ENCODE data around the gene PICALM. TPM values are rescaled to one million over a fixed set of nuclear protein-coding genes. Genes with fewer than 3 reads are reported as not detected.
"Not testable (repeated sequence)": the region's sequence is repeated elsewhere in the genome, so short reads cannot be mapped to it uniquely, and the experiment has no call there.

Gene PICALM
- polyA plus RNA-seq, 1 donor = 109 TPM

DNA sequence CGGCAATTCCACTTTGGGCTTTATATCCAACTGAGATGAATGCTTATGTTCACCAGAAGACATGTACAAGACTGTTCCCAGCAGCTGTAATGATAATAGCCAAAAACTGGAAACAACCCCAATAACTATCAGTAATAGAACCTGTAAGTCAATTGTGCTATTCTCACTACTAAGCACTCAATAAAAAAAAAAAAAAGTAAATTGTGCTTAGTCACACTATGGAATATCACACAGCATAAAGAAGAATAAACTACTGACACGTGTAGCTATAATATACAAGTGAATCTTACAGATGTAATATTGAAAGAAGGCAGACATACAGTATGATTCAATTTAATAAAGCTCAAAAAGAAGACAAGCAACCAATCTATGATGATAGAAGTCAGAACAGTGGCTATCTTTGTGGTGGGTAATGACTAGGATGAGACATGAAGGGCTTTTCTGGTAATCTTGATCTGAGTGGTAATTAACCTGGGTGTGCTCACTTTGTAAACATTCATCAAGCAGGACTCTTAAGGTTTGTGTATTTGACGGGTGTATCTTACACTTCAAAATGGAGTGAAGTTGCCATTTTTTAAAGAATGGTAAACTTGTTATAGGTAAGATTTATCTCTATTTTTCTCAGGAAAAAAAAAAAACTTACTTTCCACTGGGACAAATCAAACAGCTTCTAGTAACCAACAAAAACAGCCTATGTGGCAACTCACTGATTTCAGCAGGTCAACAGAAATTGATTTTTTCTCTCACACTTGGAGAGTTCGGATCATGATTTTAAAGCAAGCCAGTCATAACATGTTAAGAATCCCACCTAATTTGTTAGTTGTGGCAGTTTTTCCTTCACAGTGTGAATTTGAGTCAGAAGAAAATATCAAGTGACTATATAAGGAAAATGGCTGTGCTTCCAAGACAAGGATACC is 129.5 kb downstream of the PICALM start:
- no peak for DNase-seq

DNA sequence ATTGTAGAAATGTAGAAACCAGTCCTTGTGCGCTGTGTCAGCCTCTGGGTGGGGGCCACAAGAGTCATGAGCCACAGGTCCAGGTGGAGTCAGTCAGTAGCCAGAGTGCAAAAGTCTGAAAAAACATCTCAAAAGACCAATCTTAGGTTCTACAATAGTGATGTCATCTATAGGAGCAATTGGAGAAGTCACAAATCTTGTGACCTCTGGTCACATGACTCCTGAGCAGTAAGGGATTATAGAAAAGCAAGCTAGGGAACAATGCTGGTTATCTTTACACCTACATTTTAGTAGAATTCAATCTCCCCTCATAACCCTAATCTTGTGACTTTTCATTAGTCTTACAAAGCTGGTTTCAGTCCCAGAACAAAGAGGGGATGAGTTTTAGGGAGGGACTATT is 131.0 kb downstream of the PICALM start:
- no peak for DNase-seq

DNA sequence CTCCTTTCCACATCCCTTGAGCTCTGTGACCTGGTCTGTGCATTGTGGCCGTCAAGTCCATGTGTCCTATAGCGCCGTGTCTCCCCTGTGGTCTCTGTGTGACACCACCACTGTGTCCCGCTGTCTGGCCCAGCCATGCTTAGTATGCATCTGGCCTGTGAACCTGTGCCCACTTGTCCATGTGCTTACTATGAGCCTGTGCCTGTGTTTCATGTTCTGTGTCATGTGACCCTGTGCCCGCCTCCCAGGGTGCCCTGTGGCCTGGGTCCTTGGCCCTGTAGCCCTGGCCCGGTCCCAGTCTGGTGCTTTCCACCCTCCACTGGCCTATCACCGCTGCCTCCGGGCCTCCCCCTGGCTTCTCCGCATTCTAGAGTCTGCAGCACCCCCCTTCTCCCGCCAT is 133.1 kb downstream of the PICALM start:
- DNase-seq = no peak

DNA sequence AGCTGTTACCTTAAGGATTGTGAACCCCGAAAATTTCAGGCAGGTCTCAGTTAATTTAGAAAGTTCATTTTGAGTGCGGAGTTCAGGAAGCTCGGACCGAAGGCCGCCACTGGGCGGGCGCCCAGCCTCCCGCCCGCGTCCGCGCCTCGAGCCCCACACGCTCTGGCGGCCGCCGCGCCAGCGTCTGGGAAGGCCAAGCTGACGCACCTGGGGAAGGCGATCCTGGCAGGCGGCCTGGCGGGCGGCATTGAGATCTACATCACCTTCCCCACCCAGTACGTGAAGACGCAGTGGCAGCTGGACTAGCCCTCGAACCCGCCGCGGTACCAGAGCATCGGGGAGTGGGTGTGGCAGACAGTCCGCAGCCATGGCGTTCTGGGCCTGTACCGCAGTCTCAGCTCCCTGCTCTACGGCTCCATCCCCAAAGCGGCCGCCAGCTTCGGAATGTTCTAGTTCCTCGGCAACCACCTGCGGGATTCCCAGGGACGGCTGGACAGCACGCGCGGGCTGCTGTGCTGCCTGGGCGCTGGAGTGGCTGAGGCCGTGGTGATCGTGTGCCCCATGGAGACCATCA is 134.2 kb downstream of the PICALM start:
- no peak for DNase-seq

DNA sequence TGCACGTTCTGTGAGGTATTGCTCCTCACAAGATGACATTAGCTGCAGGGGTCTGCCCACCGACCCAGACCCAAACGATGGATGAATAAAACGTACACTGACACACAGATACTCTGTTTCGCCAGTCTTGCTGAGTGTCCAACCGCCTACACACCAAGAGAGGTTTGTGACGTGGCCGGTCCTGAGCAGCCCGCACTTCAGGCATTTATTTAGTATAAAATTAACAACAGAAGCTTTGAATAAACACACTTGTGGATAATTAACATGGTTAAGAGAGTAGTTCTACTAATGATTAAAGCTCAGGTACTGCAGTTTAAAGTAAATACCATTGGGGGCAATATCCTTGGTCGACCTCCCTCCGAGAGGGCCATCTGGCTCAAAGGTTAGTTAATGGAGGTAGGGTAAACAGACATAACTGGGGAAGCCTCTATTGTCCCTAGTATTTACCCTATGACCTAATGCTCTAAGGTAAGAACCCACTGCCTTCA is 138.0 kb downstream of the PICALM start:
- DNase-seq = no peak

DNA sequence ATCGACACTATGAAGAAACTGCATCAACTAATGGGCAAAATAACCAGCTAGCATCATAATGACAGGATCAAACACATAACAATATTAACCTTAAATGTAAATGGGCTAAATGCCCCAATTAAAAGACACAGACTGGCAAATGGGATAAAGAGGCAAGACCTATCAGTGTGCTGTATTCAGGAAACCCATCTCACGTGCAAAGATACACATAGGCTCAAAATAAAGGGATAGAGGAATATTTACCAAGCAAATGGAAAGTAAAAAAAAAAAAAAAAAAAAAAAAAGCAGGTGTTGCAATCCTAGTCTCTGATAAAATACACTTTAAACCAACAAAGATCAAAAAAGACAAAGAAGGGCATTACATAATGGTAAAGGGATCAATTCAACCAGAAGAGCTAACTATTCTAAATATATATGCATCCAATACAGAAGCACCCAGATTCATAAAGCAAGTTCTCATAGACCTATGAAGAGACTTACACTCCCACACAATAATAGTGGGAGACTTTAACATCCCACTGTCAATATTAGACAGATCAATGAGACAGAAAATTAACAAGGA is 142.2 kb downstream of the PICALM start:
- not testable (repeated sequence) for DNase-seq

DNA sequence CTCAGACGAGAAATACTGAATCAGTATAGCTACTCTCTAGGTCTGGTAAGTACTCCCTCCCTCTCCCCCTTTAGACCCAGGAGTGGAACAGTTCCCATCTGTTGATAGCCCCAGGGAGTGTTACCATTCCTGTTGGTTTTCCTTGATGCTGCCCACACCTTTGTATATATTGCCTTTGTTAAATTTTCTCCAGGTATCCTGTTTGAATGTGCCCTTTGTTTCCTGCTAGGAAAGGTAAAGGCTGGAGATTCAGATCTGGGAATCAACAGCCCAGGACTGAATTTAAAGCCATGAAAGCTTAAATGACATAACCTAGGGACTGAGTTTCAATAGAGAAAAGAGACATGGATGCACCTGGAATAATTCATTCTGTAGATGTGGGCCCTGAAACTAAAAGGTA is 145.4 kb downstream of the PICALM start:
- no peak for DNase-seq

DNA sequence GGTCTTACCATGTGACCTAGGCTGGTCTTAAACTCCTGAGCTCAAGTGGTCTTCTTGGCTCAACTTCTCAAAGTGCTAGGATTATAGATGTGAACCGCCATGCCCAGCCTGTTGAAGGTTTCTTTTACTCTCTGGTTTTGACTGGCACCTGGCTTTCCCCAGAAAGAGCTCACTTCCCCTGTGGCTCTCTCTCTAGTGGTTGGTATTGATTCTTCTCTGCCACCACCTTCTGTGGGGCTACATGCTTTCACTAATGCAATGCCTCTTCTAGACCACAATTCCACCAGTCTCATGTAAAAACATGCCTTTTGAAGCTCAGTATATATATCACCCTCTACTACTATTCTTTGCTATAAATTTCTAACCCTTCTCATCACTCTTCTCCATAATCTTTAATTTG is 146.5 kb downstream of the PICALM start:
- DNase-seq = no peak

DNA sequence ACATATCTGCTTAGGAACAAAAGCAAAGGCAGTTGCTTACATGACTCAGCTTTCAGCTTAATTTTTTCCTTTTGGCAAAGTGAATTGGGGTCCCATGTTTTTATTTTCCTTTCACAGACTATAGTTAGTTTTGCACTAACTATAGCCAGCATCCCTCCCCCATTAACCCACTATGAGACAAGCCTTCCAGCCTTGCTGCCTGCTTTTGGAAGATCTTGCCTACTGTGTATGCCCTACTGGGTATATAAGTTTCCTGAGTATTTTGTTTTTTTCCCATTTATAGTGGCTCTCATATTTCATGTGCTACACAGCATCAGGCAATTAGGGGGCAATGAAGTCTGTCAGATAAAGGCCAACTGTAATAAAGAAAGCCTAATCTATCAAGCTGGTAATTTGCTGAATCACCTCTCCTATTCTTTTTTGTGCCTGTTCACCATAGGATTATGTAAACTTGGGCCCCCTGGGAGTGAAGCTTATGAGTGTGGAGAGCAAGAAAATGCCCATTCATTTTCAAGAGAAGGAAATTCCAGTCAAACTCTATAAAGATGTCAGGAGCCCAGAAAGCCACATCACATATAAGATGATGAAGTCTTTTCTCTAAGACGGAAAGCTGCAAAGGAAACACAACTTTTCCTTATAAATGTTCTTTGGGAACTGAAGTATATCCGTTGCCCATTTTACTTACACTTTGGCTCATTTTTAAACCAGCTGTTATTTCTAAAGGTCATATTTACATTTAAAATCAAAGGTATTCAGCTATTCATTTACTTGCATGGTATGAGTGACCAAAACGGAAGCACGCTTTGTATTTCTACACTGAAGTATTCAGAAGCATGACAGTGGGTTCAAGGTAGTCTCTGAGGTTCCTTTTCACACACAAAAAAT is 149.7 kb downstream of the PICALM start:
- no peak for DNase-seq

DNA sequence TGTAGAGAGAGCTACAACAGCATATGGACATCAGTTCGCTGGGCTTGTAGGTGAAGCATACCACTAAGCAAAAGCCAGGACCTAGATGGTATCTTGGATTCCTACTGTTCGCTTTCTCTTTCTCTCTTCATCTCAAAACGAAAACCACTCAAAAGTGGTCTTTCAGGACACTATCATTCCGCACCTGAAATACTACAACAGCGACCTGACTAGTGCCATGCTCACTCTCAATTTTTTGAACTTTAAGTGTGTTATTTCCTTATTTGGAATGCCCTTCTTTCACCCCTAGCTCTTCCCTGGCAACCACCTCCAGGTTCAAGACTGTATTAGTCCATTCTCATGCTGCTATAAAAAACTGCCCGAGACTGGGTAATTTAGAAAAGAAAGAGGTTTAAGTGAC is 154.5 kb downstream of the PICALM start:
- no peak for DNase-seq

DNA sequence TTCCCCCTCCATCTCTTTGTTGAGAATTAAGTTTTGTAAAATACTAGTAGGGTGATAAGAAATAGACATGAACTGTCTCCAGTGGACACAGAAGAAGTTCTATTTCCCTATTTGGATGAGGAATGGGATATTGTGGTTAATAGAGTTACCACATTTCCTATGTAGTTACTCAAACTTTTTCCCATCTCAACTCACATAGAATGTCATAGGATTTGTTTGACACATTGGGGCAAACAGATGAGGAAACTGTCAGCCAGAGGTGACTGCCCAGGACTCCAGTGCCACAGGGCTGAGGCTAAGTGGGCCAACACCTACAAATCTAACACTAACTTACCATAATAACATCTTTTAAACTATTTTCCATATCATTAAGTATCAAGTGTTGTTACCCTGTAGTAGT is 155.4 kb downstream of the PICALM start:
- DNase-seq = no peak

DNA sequence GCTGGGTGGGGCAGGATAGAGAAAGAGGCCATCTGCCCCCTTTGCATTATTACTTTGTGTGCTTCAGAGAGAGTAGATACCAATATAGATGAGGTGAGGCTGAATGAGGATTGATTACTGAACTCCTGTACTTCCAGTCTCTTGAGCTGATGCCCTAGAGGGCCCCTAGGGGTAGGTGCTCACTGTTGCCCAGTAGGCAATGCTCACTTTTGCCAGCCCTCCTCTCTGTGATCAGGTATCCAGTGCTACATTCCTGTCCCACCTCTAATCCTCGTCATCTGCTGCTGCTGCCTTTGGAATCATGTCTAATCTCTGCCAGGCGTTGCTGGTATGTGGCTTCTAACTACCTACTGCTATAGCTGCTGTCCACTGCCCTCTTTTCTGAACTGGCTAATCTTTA is 156.5 kb downstream of the PICALM start:
- no peak for DNase-seq

Other genes with a start within 250 kb of the PICALM start
- not detected for gene CCDC83, start 213.7 kb downstream of the PICALM start, polyA plus RNA-seq (ENCODE audit: insufficient read length)
- 17.7 TPM for gene EED, start 175.7 kb upstream of the PICALM start, polyA plus RNA-seq (ENCODE audit: insufficient read length)
- 30.8 TPM for gene HIKESHI, start 233.2 kb upstream of the PICALM start, polyA plus RNA-seq (ENCODE audit: insufficient read length)

All from hindlimb muscle (tissue), 1 donor.